ENCODE measurements around the gene BCL2L13. TPM values are rescaled to one million over a fixed set of nuclear protein-coding genes. Genes with fewer than 3 reads are reported as not detected.

Gene BCL2L13
- total RNA-seq, 1 experiment from 2014 or later = 44.0 TPM

DNA sequence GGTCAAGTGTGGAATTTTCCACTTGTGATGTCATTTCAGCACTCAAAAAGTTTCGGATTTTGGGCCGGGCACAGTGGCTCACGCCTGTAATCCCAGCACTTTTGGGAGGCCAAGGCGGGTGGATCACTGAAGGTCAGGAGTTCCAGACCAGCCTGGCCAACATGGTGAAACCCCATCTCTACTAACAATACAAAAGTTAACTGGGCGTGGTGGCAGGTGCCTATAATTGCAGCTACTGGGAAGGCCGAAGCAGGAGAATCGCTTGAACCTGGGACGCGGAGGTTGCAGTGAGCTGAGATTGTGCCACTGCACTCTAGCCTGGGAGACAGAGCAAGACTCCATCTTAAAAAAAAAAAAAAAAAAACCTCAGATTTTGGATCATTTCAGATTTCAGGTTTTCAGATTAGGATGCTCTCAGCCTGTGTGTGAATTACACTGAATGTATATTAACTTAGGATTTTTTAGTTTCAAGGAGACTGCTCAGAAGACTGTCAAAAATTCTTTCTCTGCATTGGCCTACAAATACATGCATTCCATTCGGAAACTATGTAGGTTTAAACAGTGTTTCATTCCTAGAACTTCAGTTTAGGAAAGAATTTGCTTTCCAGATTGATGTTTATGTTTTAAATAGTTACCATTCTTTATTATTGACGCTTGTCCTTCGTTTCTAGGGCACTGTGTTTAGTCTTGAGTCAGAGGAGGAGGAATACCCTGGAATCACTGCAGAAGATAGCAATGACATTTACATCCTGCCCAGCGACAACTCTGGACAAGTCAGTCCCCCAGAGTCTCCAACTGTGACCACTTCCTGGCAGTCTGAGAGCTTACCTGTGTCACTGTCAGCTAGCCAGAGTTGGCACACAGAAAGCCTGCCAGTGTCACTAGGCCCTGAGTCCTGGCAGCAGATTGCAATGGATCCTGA lies 87.7 kb downstream of the BCL2L13 start:
- Histone ChIP-seq H3K27me3 (ENCODE audit: control insufficient read depth, insufficient read depth, low read length) (no peaks in the 10 kb centered on the region), H3K36me3 (ENCODE audit: control insufficient read depth, insufficient read depth, low read length) (no peaks in the 10 kb centered on the region; the same call in 1 of the 2 replicates), H3K4me3 (ENCODE audit: low read depth in 2 of 2, low read length in 2 of 2) (no peak overlapping the region), H3K4me1 (ENCODE audit: control insufficient read depth, insufficient read depth, low read length) (no peaks in the 10 kb centered on the region), H3K27ac (ENCODE audit: low read length) (no peak overlapping the region), H3K9me3 (ENCODE audit: control insufficient read depth, insufficient read depth, low read depth, low read length) (no peaks in the 10 kb centered on the region)
- intact Hi-C loops (cut with micrococcal nuclease; ENCODE audit: unreplicated experiment) (no loop called here), in situ Hi-C loops (cut with HindIII; ENCODE audit: low pct_unique_long_range_greater_than_20kb, low sequenced_read_pairs) (no loop called here)
- no peak for ATAC-seq
- TF ChIP-seq POLR2AphosphoS5 (IDR thresholded peaks at IDR 0.05; ENCODE audit: low read depth, low read length) = no peak
- TF ChIP-seq TCF7L2 (IDR thresholded peaks at IDR 0.05; ENCODE audit: low read depth, low read length) = no peak
- no peak for TF ChIP-seq SIN3A (IDR thresholded peaks at IDR 0.05; ENCODE audit: borderline replicate concordance, insufficient read depth, low read depth, low read length)
- TF ChIP-seq, protein P1, sequence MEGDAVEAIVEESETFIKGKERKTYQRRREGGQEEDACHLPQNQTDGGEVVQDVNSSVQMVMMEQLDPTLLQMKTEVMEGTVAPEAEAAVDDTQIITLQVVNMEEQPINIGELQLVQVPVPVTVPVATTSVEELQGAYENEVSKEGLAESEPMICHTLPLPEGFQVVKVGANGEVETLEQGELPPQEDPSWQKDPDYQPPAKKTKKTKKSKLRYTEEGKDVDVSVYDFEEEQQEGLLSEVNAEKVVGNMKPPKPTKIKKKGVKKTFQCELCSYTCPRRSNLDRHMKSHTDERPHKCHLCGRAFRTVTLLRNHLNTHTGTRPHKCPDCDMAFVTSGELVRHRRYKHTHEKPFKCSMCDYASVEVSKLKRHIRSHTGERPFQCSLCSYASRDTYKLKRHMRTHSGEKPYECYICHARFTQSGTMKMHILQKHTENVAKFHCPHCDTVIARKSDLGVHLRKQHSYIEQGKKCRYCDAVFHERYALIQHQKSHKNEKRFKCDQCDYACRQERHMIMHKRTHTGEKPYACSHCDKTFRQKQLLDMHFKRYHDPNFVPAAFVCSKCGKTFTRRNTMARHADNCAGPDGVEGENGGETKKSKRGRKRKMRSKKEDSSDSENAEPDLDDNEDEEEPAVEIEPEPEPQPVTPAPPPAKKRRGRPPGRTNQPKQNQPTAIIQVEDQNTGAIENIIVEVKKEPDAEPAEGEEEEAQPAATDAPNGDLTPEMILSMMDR (IDR thresholded peaks at IDR 0.05) = no peak
- TF ChIP-seq, protein P2, sequence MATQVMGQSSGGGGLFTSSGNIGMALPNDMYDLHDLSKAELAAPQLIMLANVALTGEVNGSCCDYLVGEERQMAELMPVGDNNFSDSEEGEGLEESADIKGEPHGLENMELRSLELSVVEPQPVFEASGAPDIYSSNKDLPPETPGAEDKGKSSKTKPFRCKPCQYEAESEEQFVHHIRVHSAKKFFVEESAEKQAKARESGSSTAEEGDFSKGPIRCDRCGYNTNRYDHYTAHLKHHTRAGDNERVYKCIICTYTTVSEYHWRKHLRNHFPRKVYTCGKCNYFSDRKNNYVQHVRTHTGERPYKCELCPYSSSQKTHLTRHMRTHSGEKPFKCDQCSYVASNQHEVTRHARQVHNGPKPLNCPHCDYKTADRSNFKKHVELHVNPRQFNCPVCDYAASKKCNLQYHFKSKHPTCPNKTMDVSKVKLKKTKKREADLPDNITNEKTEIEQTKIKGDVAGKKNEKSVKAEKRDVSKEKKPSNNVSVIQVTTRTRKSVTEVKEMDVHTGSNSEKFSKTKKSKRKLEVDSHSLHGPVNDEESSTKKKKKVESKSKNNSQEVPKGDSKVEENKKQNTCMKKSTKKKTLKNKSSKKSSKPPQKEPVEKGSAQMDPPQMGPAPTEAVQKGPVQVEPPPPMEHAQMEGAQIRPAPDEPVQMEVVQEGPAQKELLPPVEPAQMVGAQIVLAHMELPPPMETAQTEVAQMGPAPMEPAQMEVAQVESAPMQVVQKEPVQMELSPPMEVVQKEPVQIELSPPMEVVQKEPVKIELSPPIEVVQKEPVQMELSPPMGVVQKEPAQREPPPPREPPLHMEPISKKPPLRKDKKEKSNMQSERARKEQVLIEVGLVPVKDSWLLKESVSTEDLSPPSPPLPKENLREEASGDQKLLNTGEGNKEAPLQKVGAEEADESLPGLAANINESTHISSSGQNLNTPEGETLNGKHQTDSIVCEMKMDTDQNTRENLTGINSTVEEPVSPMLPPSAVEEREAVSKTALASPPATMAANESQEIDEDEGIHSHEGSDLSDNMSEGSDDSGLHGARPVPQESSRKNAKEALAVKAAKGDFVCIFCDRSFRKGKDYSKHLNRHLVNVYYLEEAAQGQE (IDR thresholded peaks at IDR 0.05; ENCODE audit: insufficient read depth in 1 of 2, low read depth in 2 of 2, low read length in 1 of 2) = no peak
- no peak for DNase-seq (ENCODE audit: low read depth, low spot score)
- ChIA-PET POLR2A (no interaction called here), CTCF (no interaction called here)
- BruUV-seq (replicated peaks) = no TSS peak

DNA sequence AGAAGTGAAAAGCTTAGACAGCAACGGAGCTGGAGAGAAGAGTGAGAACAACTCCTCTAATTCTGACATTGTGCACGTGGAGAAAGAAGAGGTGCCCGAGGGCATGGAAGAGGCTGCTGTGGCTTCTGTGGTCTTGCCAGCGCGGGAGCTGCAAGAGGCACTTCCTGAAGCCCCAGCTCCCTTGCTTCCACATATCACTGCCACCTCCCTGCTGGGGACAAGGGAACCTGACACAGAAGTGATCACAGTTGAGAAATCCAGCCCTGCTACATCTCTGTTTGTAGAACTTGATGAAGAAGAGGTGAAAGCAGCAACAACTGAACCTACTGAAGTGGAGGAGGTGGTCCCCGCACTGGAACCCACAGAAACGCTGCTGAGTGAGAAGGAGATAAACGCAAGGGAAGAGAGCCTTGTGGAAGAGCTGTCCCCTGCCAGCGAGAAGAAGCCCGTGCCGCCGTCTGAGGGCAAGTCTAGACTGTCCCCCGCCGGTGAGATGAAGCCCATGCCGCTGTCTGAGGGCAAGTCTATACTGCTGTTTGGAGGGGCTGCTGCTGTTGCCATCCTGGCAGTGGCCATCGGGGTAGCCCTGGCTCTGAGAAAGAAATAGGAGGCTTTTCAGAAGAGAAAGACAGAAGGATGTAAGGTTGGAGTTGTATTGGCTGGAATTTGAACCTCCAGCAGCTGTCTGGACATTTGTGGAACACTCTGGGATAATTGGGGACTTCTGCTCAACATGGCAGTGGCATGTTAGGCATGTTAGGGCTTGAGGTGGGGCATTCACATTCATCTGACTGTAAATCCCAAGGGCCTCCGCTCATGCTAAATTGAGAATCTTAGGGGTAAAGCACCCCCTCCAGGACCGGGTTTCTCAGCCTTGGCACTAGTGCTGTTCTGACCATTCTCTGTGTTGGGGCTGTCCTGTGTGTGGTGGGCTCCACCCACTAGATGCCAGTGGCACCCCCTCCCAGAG lies 88.7 kb downstream of the BCL2L13 start:
- Histone ChIP-seq H3K4me3 (ENCODE audit: low read depth in 2 of 2, low read length in 2 of 2) (no peak overlapping the region), H3K4me1 (ENCODE audit: control insufficient read depth, insufficient read depth, low read length) (no peaks in the 10 kb centered on the region), H3K27ac (ENCODE audit: low read length) (no peak overlapping the region), H3K36me3 (ENCODE audit: control insufficient read depth, insufficient read depth, low read length) (no peaks in the 10 kb centered on the region; the same call in 1 of the 2 replicates), H3K27me3 (ENCODE audit: control insufficient read depth, insufficient read depth, low read length) (no peaks in the 10 kb centered on the region), H3K9me3 (ENCODE audit: control insufficient read depth, insufficient read depth, low read depth, low read length) (no peaks in the 10 kb centered on the region)
- no TSS peak for BruUV-seq (replicated peaks)
- intact Hi-C loops (cut with micrococcal nuclease; ENCODE audit: unreplicated experiment) (no loop called here), in situ Hi-C loops (cut with HindIII; ENCODE audit: low pct_unique_long_range_greater_than_20kb, low sequenced_read_pairs) (no loop called here)
- ChIA-PET POLR2A (no interaction called here), CTCF (no interaction called here)
- DNase-seq (ENCODE audit: low read depth, low spot score) = no peak
- TF ChIP-seq, protein P2 (IDR thresholded peaks at IDR 0.05; ENCODE audit: insufficient read depth in 1 of 2, low read depth in 2 of 2, low read length in 1 of 2) = no peak
- TF ChIP-seq, protein P1 (IDR thresholded peaks at IDR 0.05) = no peak
- no peak for TF ChIP-seq POLR2AphosphoS5 (IDR thresholded peaks at IDR 0.05; ENCODE audit: low read depth, low read length)
- ATAC-seq = no peak
